Panc1 (cell line): ENCODE data around the gene RGMA. TPM values are rescaled to one million over a fixed set of nuclear protein-coding genes. Genes with fewer than 3 reads are reported as not detected.

ENCODE experiments used
- ATAC-seq: fragments of 200-7000 bp; cut with Tn5 transposase; 2 replicates; pipeline ENCODE4 v1.9.1; 2020; ENCODE audit warnings: mild to moderate bottlenecking, moderate library complexity
- BruUV-seq: library from RNA; stranded (reverse); fragments of 400-500 nt; replicated peaks from 2 replicates; lab custom pipeline; 2021; lab: Mats Ljungman, UMichigan
- CTCF ChIA-PET: fragments of 300-600 bp; sonication (Branson Sonifier 250); formaldehyde crosslinking; loops from one replicate; lab custom pipeline; 2022; ENCODE audit warnings: antibody characterized with exemption; lab: Charles Lee
- POLR2A ChIA-PET: fragments of 300-600 bp; sonication (Branson Sonifier 250); formaldehyde crosslinking; loops from one replicate; lab custom pipeline; 2022; ENCODE audit warnings: antibody characterized with exemption; lab: Charles Lee
- DNase-seq: peaks from one replicate; pipeline ENCODE4 v3.0.0-alpha.2; 2010; ENCODE audit warnings: low read depth, low spot score
- H3K27ac ChIP-seq: 2 replicates; pipeline ENCODE4 v1.5.1; 2011; ENCODE audit warnings: mild to moderate bottlenecking, low read length, inconsistent platforms
- H3K27me3 ChIP-seq: fragments of 200-500 bp; sonication (Bioruptor generic); 2 replicates; pipeline ENCODE4 v1.6.0; 2014; ENCODE audit warnings: low read length, inconsistent platforms; ENCODE audit not compliant: control insufficient read depth, insufficient read depth
- H3K36me3 ChIP-seq: fragments of 200-500 bp; sonication (Bioruptor generic); 2 replicates; pipeline ENCODE4 v1.5.1; 2014; ENCODE audit warnings: inconsistent platforms, mild to moderate bottlenecking, low read length, moderate library complexity; ENCODE audit not compliant: control insufficient read depth, insufficient read depth
- H3K4me1 ChIP-seq: 2 replicates; pipeline ENCODE4 v1.5.1; 2011; ENCODE audit warnings: inconsistent platforms, mild to moderate bottlenecking, low read length, moderate library complexity; ENCODE audit not compliant: control insufficient read depth, insufficient read depth
- H3K4me3 ChIP-seq, 2 experiments: 2 replicates each; pipeline ENCODE4 v1.5.1; 2011 to 2012; ENCODE audit warnings: low read depth in 2 of 2, low read length in 2 of 2, mild to moderate bottlenecking in 2 of 2, inconsistent platforms in 1 of 2, moderate library complexity in 1 of 2
- H3K9me3 ChIP-seq: fragments of 200-500 bp; sonication (Bioruptor generic); 2 replicates; pipeline ENCODE4 v1.5.1; 2014; ENCODE audit warnings: low read depth, mild to moderate bottlenecking, inconsistent platforms, low read length, moderate library complexity; ENCODE audit not compliant: control insufficient read depth, insufficient read depth
- POLR2AphosphoS5 ChIP-seq: IDR thresholded peaks from 2 replicates; pipeline ENCODE4 v1.6.1; 2012; ENCODE audit warnings: mild to moderate bottlenecking, low read depth, low read length, moderate library complexity
- SIN3A ChIP-seq: IDR thresholded peaks from 2 replicates; pipeline ENCODE4 v1.6.1; 2012; ENCODE audit warnings: low read depth, mild to moderate bottlenecking, low read length, moderate library complexity, borderline replicate concordance; ENCODE audit not compliant: insufficient read depth
- TCF7L2 ChIP-seq: IDR thresholded peaks from 2 replicates; pipeline ENCODE4 v1.6.1; 2011; ENCODE audit warnings: mild to moderate bottlenecking, low read depth, low read length, inconsistent platforms
- in situ Hi-C: cut with HindIII; loops from 2 replicates; pipeline ENCODE4 v1.10.0; 2016; ENCODE audit warnings: low sequenced_read_pairs, low pct_unique_long_range_greater_than_20kb
- intact Hi-C: fragments of 100-400 bp; cut with micrococcal nuclease; formaldehyde crosslinking; loops from one replicate; pipeline ENCODE4 v1.10.0; 2022; ENCODE audit not compliant: unreplicated experiment
- total RNA-seq: library from RNA; stranded (reverse); gene quantifications from one replicate; pipeline ENCODE4 v1.2.1, GENCODE V29; 2021; ENCODE audit not compliant: unreplicated experiment
- TF ChIP-seq, protein P1 (sequence below): fragments of 450-650 bp; IDR thresholded peaks from 2 replicates; pipeline ENCODE4 v1.5.1; 2017; ENCODE audit warnings: mild to moderate bottlenecking
- TF ChIP-seq, protein P2 (sequence below), 2 experiments: IDR thresholded peaks; 2 replicates each; pipeline ENCODE4 v1.6.1; 2011 to 2012; ENCODE audit warnings: low read depth in 2 of 2, control low read depth in 1 of 2, low read length in 1 of 2, mild to moderate bottlenecking in 1 of 2, moderate library complexity in 1 of 2; ENCODE audit not compliant: insufficient read depth in 1 of 2

Gene RGMA
- total RNA-seq, 1 experiment from 2014 or later = 0.62 TPM

DNA sequence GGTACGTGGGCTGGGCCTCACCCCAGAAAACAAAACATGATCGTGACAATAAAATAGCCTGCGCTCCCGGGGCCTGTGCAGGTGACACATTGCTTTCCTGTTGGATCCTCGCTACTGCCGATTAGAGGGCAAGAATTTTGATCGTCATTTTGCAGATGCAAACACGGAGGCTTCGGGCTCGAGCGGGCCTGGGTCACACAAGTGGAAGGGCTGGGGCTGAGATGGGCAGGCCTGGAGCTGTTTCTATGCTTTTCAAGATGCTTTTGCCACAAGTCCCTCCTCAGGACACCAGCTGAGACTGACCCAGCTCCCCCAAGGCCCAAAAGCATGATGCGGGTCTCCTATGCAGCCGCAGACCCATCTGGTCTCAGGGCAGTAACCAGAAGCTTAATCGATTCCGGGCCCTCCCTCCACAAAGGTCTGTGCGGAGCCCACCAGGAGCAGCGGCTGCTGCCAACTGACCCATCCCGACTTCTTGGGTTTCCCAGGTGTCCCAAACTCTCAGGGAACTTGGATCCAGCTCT lies 30.0 kb downstream of the RGMA start:
- Histone ChIP-seq H3K36me3 (no peaks in the 10 kb centered on the region), H3K4me1 (no peaks in the 10 kb centered on the region; the same call in 1 of the 2 replicates), H3K27me3 (no peaks in the 10 kb centered on the region; the same call in 1 of the 2 replicates), H3K4me3 (no peak overlapping the region), H3K9me3 (no peaks in the 10 kb centered on the region), H3K27ac (no peak overlapping the region)
- no peak for ATAC-seq
- TF ChIP-seq SIN3A = no peak
- TF ChIP-seq, protein P1, sequence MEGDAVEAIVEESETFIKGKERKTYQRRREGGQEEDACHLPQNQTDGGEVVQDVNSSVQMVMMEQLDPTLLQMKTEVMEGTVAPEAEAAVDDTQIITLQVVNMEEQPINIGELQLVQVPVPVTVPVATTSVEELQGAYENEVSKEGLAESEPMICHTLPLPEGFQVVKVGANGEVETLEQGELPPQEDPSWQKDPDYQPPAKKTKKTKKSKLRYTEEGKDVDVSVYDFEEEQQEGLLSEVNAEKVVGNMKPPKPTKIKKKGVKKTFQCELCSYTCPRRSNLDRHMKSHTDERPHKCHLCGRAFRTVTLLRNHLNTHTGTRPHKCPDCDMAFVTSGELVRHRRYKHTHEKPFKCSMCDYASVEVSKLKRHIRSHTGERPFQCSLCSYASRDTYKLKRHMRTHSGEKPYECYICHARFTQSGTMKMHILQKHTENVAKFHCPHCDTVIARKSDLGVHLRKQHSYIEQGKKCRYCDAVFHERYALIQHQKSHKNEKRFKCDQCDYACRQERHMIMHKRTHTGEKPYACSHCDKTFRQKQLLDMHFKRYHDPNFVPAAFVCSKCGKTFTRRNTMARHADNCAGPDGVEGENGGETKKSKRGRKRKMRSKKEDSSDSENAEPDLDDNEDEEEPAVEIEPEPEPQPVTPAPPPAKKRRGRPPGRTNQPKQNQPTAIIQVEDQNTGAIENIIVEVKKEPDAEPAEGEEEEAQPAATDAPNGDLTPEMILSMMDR = no peak
- no peak for TF ChIP-seq TCF7L2
- TF ChIP-seq, protein P2, sequence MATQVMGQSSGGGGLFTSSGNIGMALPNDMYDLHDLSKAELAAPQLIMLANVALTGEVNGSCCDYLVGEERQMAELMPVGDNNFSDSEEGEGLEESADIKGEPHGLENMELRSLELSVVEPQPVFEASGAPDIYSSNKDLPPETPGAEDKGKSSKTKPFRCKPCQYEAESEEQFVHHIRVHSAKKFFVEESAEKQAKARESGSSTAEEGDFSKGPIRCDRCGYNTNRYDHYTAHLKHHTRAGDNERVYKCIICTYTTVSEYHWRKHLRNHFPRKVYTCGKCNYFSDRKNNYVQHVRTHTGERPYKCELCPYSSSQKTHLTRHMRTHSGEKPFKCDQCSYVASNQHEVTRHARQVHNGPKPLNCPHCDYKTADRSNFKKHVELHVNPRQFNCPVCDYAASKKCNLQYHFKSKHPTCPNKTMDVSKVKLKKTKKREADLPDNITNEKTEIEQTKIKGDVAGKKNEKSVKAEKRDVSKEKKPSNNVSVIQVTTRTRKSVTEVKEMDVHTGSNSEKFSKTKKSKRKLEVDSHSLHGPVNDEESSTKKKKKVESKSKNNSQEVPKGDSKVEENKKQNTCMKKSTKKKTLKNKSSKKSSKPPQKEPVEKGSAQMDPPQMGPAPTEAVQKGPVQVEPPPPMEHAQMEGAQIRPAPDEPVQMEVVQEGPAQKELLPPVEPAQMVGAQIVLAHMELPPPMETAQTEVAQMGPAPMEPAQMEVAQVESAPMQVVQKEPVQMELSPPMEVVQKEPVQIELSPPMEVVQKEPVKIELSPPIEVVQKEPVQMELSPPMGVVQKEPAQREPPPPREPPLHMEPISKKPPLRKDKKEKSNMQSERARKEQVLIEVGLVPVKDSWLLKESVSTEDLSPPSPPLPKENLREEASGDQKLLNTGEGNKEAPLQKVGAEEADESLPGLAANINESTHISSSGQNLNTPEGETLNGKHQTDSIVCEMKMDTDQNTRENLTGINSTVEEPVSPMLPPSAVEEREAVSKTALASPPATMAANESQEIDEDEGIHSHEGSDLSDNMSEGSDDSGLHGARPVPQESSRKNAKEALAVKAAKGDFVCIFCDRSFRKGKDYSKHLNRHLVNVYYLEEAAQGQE (IDR thresholded peaks at IDR 0.05; ENCODE audit: insufficient read depth in 1 of 2, low read depth in 2 of 2, low read length in 1 of 2) = no peak
- TF ChIP-seq POLR2AphosphoS5 = no peak
- BruUV-seq = no TSS peak
- ChIA-PET POLR2A (no interaction called here), CTCF (no interaction called here)
- no peak for DNase-seq
- in situ Hi-C loops = no loop called here
- intact Hi-C loops = no loop called here

DNA sequence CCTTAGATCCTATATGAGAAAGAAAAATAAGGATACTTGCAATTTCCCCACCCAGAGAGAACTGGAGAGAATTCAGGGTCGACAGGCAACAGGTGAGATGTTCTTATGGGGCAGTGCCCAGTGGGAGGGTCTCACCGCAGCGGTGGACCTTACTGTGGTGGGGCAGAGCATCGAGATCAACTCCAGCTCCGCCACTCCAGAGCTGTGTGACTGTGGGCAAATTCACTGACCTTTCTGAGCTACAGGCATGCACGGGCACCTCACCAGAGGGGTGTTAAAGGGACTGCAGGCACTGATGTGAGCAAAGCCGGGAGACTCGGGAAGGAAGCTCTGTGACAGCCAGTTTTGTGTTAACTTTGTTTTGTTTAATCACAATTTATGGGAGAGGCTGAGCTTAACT lies 30.9 kb downstream of the RGMA start:
- TF ChIP-seq TCF7L2 = no peak
- TF ChIP-seq, protein P2 (IDR thresholded peaks at IDR 0.05; ENCODE audit: insufficient read depth in 1 of 2, low read depth in 2 of 2, low read length in 1 of 2) = no peak
- TF ChIP-seq, protein P1 = no peak
- CTCF ChIA-PET = no interaction called here
- POLR2A ChIA-PET = no interaction called here
- DNase-seq = no peak
- intact Hi-C loops (no loop called here), in situ Hi-C loops (no loop called here)
- H3K27ac ChIP-seq = no peak overlapping the region
- no peaks in the 10 kb centered on the region for H3K9me3 ChIP-seq
- H3K27me3 ChIP-seq = no peaks in the 10 kb centered on the region; the same call in 1 of the 2 replicates
- H3K4me3 ChIP-seq = no peak overlapping the region
- no peak for ATAC-seq
- BruUV-seq = no TSS peak
- H3K4me1 ChIP-seq = no peaks in the 10 kb centered on the region; the same call in 1 of the 2 replicates
- H3K36me3 ChIP-seq = no peaks in the 10 kb centered on the region
